ENCODE results near the gene TMEM74B. TPM values are rescaled to one million over a fixed set of nuclear protein-coding genes. Genes with fewer than 3 reads are reported as not detected.
A peak's percentile ranks its signal among the peaks of the same experiment; 100 is the strongest.

The TMEM74B gene
- total and polyA plus RNA-seq, 9 of the 15 experiments (the other 6 are each of a cell fraction or from before 2014, with no cell fraction given), result 0.24 to 19.0 (median 7.5) TPM

- TF ChIP-seq ZNF639 (CRISPR knock-in tag; conservative IDR thresholded peaks at IDR 0.05 in 1 of 2, IDR thresholded peaks at IDR 0.05 in 1 of 2) (peak in 1 of 2 experiments; percentile 43; a peak in 1 of 4 replicates), SP1 (CRISPR knock-in tag; IDR thresholded peaks at IDR 0.05) (peak; percentile 28; the same call in 1 of the 2 replicates), ZNF184 (CRISPR knock-in tag; IDR thresholded peaks at IDR 0.05) (peak; percentile 100), ESRRA (IDR thresholded peaks at IDR 0.05; ENCODE audit: borderline replicate concordance, low read depth) (peak; percentile 76), ELF2 (CRISPR knock-in tag; IDR thresholded peaks at IDR 0.05) (no peak), ZKSCAN8 (CRISPR knock-in tag; IDR thresholded peaks at IDR 0.05) (no peak; the same call in 1 of the 2 replicates), PHB2 (IDR thresholded peaks at IDR 0.05; ENCODE audit: low read depth) (no peak), TCF7L2 (IDR thresholded peaks at IDR 0.05; ENCODE audit: low read depth, low read length) (no peak), BRD9 (IDR thresholded peaks at IDR 0.05; ENCODE audit: low read depth, partially characterized antibody) (no peak), THRB (CRISPR knock-in tag; conservative IDR thresholded peaks at IDR 0.05) (no peak), HES1 (IDR thresholded peaks at IDR 0.05; ENCODE audit: low read depth) (no peak), TEAD4 (IDR thresholded peaks at IDR 0.05; ENCODE audit: low read length) (peak; percentile 71), TEAD4 (CRISPR knock-in tag; IDR thresholded peaks at IDR 0.05; ENCODE audit: borderline replicate concordance) (no peak), ZNF140 (CRISPR knock-in tag; IDR thresholded peaks at IDR 0.05) (no peak), NFIC (IDR thresholded peaks at IDR 0.05) (peak; percentile 39), ETV6 (IDR thresholded peaks at IDR 0.05; ENCODE audit: borderline replicate concordance in 1 of 2, low read depth in 2 of 2, low read length in 1 of 2) (peak in 1 of 2 experiments; percentile 88; a peak in 2 of 4 replicates), ETV6 (CRISPR knock-in tag; IDR thresholded peaks at IDR 0.05; ENCODE audit: borderline replicate concordance) (no peak), ERF (CRISPR knock-in tag; IDR thresholded peaks at IDR 0.05) (no peak), NR2C2 (CRISPR knock-in tag; IDR thresholded peaks at IDR 0.05) (no peak), NR2C2 (tag; IDR thresholded peaks at IDR 0.05) (peak; percentile 93), RAD21 (CRISPR knock-in tag; conservative IDR thresholded peaks at IDR 0.05 in 1 of 2, IDR thresholded peaks at IDR 0.05 in 1 of 2) (no peak), SMARCE1 (IDR thresholded peaks at IDR 0.05) (peak; percentile 75), ZNF584 (CRISPR knock-in tag; IDR thresholded peaks at IDR 0.05; ENCODE audit: low read depth) (peak; percentile 44; the same call in 1 of the 2 replicates), GABPB2 (CRISPR knock-in tag; conservative IDR thresholded peaks at IDR 0.05) (no peak)
Observed at GRCh38 chr20:1187605-1188171, 2.9 kb upstream of the TMEM74B start (continued).

All from K562 (cell line).